Natural killer cell treated with Interleukin-12 subunit alpha and Interleukin-12 subunit beta and Interleukin-15 and Interleukin-18, amount 100 ng/mL, for 72 hours (primary cell): ENCODE results near the gene ADAT1. TPM values are rescaled to one million over a fixed set of nuclear protein-coding genes. Genes with fewer than 3 reads are reported as not detected.
"Not testable (repeated sequence)": the region's sequence is repeated elsewhere in the genome, so short reads cannot be mapped to it uniquely, and the experiment has no call there.

Experiments
- ATAC-seq, 2 donors: fragments of 150-1000 bp; cut with Tn5 transposase in 1 of 2; sonication (Bioruptor Pico), chemical (Tn5 transposase) in 1 of 2; 2 replicates each; pipeline ENCODE4 v1.10.0; 2021
- DNase-seq: peaks from one replicate; pipeline ENCODE4 v3.0.0; 2022; ENCODE audit warnings: low spot score
- H3K27ac Mint-ChIP-seq, 2 donors: 1 replicate in 1 of 2; 2 replicates in 1 of 2; pipeline ENCODE4 v1.8.0; 2022; ENCODE audit warnings: mixed read lengths in 2 of 2, mild to moderate bottlenecking in 1 of 2, moderate library complexity in 1 of 2
- H3K27me3 Mint-ChIP-seq, 2 donors: 1 replicate in 1 of 2; 2 replicates in 1 of 2; pipeline ENCODE4 v1.8.0; 2022; ENCODE audit warnings: mixed read lengths in 2 of 2
- H3K36me3 Mint-ChIP-seq: one replicate; pipeline ENCODE4 v1.8.0; 2022; ENCODE audit warnings: mixed read lengths
- H3K4me1 Mint-ChIP-seq, 2 donors: 1 replicate in 1 of 2; 2 replicates in 1 of 2; pipeline ENCODE4 v1.8.0; 2022; ENCODE audit warnings: low read depth in 2 of 2, mixed read lengths in 2 of 2, mild to moderate bottlenecking in 1 of 2
- H3K4me3 Mint-ChIP-seq: one replicate; pipeline ENCODE4 v1.8.0; 2022; ENCODE audit warnings: mixed read lengths
- H3K9me3 Mint-ChIP-seq: 2 replicates; pipeline ENCODE4 v1.8.0; 2022; ENCODE audit warnings: mixed read lengths
- total RNA-seq, 2 donors: library from RNA; stranded (reverse); gene quantifications; one replicate each; pipeline ENCODE4 v1.2.3, GENCODE V29; 2022

Gene ADAT1
- total RNA-seq, 2 donors from 2014 or later, result 41.3 to 64.2 TPM

- H3K9me3 Mint-ChIP-seq, result no peaks in the 10 kb centered on the region
- H3K27me3 Mint-ChIP-seq, result no peaks in the 10 kb centered on the region
- no peak overlapping the region for H3K27ac Mint-ChIP-seq
- H3K36me3 Mint-ChIP-seq, result peaks cover 22% of the 10 kb centered on the region
- DNase-seq, result no peak
- no peak overlapping the region for H3K4me3 Mint-ChIP-seq
- H3K4me1 Mint-ChIP-seq, result no peaks in the 10 kb centered on the region
- ATAC-seq, result no peak
These were observed 16.6 kb downstream of the ADAT1 start for GRCh38 chr16:75606507-75606906.

- DNase-seq (no peak), ATAC-seq (no peak)
- Mint-ChIP-seq H3K4me3 (no peak overlapping the region), H3K9me3 (no peaks in the 10 kb centered on the region), H3K36me3 (peaks cover 22% of the 10 kb centered on the region), H3K4me1 (no peaks in the 10 kb centered on the region), H3K27ac (no peak overlapping the region), H3K27me3 (no peaks in the 10 kb centered on the region)
These were observed 19.8 kb downstream of the ADAT1 start for GRCh38 chr16:75603241-75603640.

DNA sequence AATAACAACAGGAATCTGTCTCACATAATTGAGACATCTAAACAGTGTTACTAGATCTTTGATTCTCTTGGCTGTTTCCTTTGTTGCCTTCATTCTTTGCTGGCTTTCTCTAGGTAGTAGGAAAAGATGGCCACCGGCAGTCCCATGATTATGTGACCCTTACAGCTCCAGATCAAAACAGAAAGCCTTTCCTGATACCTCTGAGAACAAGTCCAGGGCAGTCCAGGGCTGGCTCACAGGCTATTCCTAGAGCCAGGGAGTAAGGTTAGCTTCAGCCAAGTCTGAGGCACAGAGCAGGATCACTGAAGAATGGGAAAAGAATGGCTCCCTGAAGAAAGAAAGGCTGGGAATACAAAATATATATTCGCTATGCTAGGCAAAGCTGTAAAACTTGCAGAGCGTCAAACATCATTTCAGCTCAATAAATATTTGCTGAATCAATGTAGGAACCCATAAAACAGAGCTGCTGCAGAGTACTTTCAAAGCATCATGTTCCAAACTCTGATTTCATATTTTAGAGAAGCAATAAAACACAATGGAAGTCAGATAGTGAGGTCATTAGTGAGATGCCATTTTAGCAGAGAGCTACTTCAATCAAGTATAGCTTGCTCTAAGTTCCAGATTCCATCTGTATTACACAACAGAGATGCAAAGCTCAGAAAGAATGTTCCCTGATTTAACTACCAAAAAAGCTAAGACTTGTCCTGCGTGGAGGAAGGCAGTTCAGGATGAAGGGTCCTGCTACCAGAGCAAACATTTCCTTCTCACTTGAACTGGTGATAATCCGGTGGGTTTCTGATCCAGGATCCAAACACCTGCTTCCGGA lies 23.4 kb downstream of the ADAT1 start:
- Mint-ChIP-seq H3K9me3 (no peaks in the 10 kb centered on the region), H3K27ac (no peak overlapping the region), H3K4me3 (no peak overlapping the region), H3K36me3 (peaks cover 20% of the 10 kb centered on the region), H3K4me1 (peaks cover under 1 to 2% of the 10 kb centered on the region in 2 donors), H3K27me3 (no peaks in the 10 kb centered on the region)
- DNase-seq (no peak), ATAC-seq (no peak)

DNA sequence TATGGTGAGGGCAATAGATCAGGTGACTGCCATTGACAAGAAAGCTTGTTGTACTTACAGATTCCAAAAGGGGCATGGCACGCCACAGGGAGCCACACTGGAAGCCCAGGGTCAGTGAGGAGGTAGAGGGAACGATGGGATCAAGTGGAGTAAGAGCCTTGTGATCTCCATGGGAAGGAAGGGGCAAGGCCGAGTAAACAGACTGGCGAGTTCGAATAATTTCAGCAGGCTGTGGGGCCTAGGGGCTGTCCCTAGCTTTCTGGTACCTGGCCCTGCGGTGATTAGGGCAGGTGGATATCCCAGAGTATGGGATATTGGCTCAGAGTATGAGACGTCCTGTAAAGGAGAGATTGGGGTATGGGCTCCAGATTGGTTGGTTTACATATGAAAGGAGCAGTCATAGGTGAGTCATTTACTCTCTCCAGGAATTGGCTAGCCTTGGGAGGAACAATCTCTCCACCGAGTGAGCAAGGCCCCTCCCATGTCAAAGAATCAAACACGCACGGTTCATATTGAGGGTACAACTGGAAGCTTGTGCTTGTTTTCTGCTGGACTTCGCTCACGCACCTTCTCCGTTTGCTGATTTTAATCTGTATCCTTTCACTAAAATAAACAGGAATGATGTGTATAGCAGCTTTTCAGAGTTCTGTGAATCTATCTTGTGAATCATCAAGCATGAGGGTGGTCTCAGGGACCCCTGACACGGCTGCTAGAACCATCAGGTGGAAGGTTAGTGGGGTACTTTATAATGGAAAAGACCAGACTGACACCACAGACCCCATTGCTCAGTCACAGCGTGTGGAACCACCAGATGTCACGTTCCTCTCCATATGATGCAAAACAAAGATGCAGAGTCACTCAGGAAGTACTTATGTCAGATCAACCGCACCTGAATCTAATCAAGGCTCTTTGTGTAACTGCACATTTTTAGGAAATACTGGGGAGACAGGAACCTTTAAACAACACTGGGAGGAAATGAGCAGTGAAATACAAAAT lies 29.0 kb downstream of the ADAT1 start:
- no peak for DNase-seq
- H3K27me3 Mint-ChIP-seq, result no peaks in the 10 kb centered on the region
- peaks cover 5 to 8% of the 10 kb centered on the region in 2 donors for H3K4me1 Mint-ChIP-seq
- peaks cover 5% of the 10 kb centered on the region for H3K36me3 Mint-ChIP-seq
- no peaks in the 10 kb centered on the region for H3K9me3 Mint-ChIP-seq
- no peak overlapping the region for H3K4me3 Mint-ChIP-seq
- H3K27ac Mint-ChIP-seq, result peak overlapping the region; percentile 56 to 63
- ATAC-seq, result peak; percentile 60 to 66

DNA sequence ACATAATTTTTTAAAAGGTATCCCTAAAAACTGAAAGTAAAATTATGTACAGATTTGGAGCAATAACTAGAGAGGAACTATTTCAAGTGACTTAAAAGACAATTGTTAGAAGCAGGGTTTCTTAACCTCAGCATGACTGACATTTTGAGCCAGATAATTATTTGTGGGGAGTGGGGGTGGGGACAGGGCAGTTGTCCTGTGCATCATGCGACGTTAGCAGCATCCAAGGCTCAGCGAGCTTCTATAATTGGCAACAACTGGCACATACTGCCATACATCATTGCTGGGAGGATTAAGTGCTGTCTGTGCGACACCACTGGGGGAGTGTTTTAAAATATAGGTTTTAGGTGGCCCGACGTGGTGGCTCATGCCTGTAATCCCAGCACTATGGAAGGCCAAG lies 29.8 kb downstream of the ADAT1 start:
- Mint-ChIP-seq H3K4me1 (peaks cover 5 to 8% of the 10 kb centered on the region in 2 donors), H3K27me3 (no peaks in the 10 kb centered on the region), H3K27ac (no peak overlapping the region), H3K9me3 (no peaks in the 10 kb centered on the region), H3K36me3 (peaks cover 5% of the 10 kb centered on the region), H3K4me3 (no peak overlapping the region)
- DNase-seq (no peak), ATAC-seq (no peak)

DNA sequence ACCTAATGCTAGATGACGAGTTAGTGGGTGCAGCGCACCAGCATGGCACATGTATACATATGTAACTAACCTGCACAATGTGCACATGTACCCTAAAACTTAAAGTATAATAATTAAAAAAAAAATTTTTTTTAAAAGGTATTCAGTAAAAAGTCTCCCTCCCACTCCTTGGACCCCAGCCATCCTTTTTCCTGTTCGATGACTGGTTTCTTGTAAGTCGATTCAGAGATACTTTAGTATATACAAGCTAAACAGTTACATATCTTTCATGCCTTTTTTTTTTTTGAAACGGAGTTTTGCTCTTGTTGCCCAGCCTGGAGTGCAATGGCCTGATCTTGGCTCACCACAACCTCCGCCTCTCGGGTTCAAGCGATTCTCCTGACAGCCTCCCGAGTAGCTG lies 31.2 kb downstream of the ADAT1 start:
- not testable (repeated sequence) for H3K36me3 Mint-ChIP-seq, H3K9me3 Mint-ChIP-seq, H3K4me1 Mint-ChIP-seq, H3K4me3 Mint-ChIP-seq, H3K27ac Mint-ChIP-seq, H3K27me3 Mint-ChIP-seq, DNase-seq, ATAC-seq

DNA sequence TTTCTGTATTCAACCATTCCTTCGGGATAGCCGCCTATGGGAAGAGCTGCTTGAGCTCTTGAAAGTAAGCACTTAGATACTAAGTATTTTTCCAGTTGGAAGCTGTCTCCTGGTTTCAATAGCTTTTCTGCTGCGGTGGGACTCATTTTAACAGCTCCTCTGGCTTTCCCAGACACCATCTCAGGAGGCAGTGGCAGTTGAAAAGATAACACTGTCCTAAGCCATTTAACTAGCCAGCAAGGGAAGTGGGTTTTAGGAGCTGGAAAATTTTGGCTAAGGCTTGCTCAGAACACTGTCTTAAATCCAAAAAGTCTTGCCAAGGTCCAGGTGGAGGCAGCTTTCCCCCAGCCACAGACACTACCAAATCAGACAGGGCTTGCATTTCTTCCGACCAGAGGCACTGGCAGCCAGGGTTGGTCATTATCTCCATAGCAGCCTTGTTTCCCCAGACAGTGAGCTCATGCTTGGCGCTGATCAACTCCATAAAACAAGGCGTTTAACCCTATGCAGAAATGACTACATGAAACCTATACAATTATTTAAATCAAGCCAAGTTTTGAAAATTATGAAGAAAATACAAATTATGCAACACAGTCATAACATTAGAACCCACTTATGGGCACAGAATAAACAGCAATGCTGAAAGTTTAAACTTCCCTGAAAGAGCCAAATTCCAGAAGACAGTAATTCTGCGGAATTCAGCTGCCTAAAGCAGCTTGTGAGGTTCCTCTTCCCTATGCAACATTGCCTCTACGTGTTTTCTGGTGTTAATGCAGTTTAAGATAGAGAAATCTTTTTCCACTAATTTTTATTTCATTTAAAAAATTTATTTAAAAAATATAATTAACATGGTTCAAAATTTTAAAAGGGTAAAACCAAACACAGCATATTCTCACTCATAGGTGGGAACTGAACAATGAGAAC lies 31.9 kb downstream of the ADAT1 start:
- Mint-ChIP-seq H3K27me3 (no peaks in the 10 kb centered on the region), H3K4me1 (peaks cover 5 to 8% of the 10 kb centered on the region in 2 donors), H3K36me3 (no peaks in the 10 kb centered on the region), H3K4me3 (no peak overlapping the region), H3K27ac (no peak overlapping the region), H3K9me3 (no peaks in the 10 kb centered on the region)
- ATAC-seq (no peak), DNase-seq (no peak)

- DNase-seq, result no peak
- no peaks in the 10 kb centered on the region for H3K9me3 Mint-ChIP-seq
- H3K27me3 Mint-ChIP-seq, result no peaks in the 10 kb centered on the region
- no peaks in the 10 kb centered on the region for H3K36me3 Mint-ChIP-seq
- H3K4me1 Mint-ChIP-seq, result peaks cover 4 to 9% of the 10 kb centered on the region in 2 donors
- ATAC-seq, result no peak
- no peak overlapping the region for H3K4me3 Mint-ChIP-seq
- no peak overlapping the region for H3K27ac Mint-ChIP-seq
These were observed 33.8 kb downstream of the ADAT1 start for GRCh38 chr16:75589306-75589705.

DNA sequence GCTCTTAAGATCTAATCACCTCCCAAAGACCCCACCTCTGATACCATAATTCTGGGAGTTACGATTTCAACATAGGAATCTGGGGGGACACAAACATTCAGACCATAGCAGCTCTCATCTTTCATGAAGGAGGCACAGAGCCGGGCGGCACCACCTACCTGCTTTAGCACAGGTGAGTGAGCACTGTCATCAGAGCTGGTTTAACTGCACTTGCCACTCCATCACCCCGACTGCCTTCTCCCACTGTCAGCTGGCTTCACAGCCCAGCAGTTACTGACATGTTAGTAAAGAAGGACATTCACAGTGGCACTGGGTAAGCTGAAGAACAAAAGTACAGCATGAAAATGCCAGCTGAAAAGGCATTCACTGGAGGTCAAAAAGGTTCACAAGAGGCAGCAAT lies 34.4 kb downstream of the ADAT1 start:
- H3K4me3 Mint-ChIP-seq, result no peak overlapping the region
- H3K27me3 Mint-ChIP-seq, result no peaks in the 10 kb centered on the region
- peaks cover 3 to 9% of the 10 kb centered on the region in 2 donors for H3K4me1 Mint-ChIP-seq
- H3K36me3 Mint-ChIP-seq, result no peaks in the 10 kb centered on the region
- DNase-seq, result no peak
- H3K27ac Mint-ChIP-seq, result no peak overlapping the region
- no peak for ATAC-seq
- no peaks in the 10 kb centered on the region for H3K9me3 Mint-ChIP-seq

- no peaks in the 10 kb centered on the region for H3K27me3 Mint-ChIP-seq
- no peak overlapping the region for H3K4me3 Mint-ChIP-seq
- peaks cover 1% of the 10 kb centered on the region for H3K36me3 Mint-ChIP-seq
- peaks cover 3 to 9% of the 10 kb centered on the region in 2 donors for H3K4me1 Mint-ChIP-seq
- H3K9me3 Mint-ChIP-seq, result no peaks in the 10 kb centered on the region
- no peak for ATAC-seq
- DNase-seq, result no peak
- H3K27ac Mint-ChIP-seq, result no peak overlapping the region
These were observed 39.0 kb downstream of the ADAT1 start for GRCh38 chr16:75584108-75584507.

- no peaks in the 10 kb centered on the region for H3K27me3 Mint-ChIP-seq
- ATAC-seq, result no peak
- H3K27ac Mint-ChIP-seq, result no peak overlapping the region
- H3K36me3 Mint-ChIP-seq, result peaks cover 6% of the 10 kb centered on the region
- H3K9me3 Mint-ChIP-seq, result no peaks in the 10 kb centered on the region
- DNase-seq, result no peak
- H3K4me3 Mint-ChIP-seq, result no peak overlapping the region
- peaks cover 2 to 7% of the 10 kb centered on the region in 2 donors for H3K4me1 Mint-ChIP-seq
These were observed 43.7 kb downstream of the ADAT1 start for GRCh38 chr16:75579281-75579834.

- Mint-ChIP-seq H3K27ac (no peak overlapping the region), H3K36me3 (peaks cover 6% of the 10 kb centered on the region), H3K4me1 (peaks cover 0 to 11% of the 10 kb centered on the region in 2 donors), H3K27me3 (no peaks in the 10 kb centered on the region), H3K4me3 (no peak overlapping the region), H3K9me3 (no peaks in the 10 kb centered on the region)
- ATAC-seq, result no peak
- DNase-seq, result no peak
These were observed 44.4 kb downstream of the ADAT1 start for GRCh38 chr16:75578725-75579124.

DNA sequence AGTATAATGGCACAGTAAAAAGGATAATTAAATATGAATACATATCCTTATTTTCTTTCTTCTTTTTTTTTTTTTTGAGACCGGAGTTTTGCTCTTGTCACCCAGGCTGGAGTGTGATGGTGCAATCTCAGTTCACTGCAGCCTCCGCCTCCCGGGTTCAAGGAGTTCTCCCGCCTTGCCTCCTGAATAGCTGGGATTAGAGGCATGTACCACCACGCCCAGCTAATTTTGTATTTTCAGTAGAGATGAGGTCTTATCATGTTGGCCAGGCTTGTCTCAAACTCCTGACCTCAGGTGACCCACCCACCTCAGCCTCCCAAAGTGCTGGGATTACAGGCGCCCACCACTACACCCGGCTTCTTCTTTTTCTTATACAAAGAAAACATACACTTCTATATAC lies 44.9 kb downstream of the ADAT1 start:
- ATAC-seq (no peak), DNase-seq (no peak)
- Mint-ChIP-seq H3K4me1 (peaks cover 1 to 12% of the 10 kb centered on the region in 2 donors), H3K27ac (no peak overlapping the region), H3K4me3 (no peak overlapping the region), H3K9me3 (no peaks in the 10 kb centered on the region), H3K36me3 (peaks cover 8% of the 10 kb centered on the region), H3K27me3 (no peaks in the 10 kb centered on the region)
